ENCODE measurements around the gene AP3M1. TPM values are rescaled to one million over a fixed set of nuclear protein-coding genes. Genes with fewer than 3 reads are reported as not detected.
A peak's percentile ranks its signal among the peaks of the same experiment; 100 is the strongest.

The AP3M1 gene
- total and polyA plus RNA-seq, 12 donors: 6.6 to 33.2 (median 27.4) TPM

DNA sequence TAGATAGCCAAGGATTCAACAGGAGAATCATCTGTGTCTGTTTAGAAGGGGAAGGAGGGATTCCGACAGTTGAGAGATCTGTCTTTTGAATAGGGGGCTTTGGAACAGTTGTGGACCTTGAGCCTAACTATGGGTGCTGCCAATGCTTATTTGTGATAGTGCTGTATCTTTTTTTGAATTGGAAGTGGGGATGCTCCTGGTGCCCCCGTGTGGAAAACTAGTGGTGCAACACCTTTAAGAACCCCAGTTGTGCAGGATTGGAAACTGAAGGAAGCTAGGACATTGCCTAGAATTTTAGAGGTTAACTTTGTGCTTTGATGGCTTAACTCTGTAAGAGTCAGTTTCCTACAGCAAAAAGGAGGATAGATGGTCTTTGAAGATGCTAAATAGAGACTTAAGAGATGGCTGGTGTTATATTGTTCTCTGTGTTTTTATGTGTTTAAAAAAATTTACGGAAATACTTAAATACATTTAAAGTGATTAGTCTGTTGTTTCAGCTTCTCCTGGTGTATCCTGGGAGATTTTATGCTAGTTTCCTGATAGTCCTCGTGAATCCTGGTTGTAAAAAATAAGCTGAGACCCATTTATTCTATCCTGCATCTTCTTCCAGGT is 69.3 kb downstream of the AP3M1 start:
- Histone ChIP-seq H3K27me3 (no peaks in the 10 kb centered on the region), H3K4me1 (peaks cover 0 to 67% (median 38%) of the 10 kb centered on the region in 9 donors), H3K4me3 (no peak overlapping the region), H3K9me3 (no peaks in the 10 kb centered on the region), H3K36me3 (peaks cover 0 to 72% (median 12%) of the 10 kb centered on the region in 9 donors), H3K27ac (peak overlapping the region in 1 of 10 donors; percentile 54)
- peak; percentile 47 to 77 (median 70) for ATAC-seq
- peak in 1 of 2 donors; percentile 54 for DNase-seq
- TF ChIP-seq, protein P1, sequence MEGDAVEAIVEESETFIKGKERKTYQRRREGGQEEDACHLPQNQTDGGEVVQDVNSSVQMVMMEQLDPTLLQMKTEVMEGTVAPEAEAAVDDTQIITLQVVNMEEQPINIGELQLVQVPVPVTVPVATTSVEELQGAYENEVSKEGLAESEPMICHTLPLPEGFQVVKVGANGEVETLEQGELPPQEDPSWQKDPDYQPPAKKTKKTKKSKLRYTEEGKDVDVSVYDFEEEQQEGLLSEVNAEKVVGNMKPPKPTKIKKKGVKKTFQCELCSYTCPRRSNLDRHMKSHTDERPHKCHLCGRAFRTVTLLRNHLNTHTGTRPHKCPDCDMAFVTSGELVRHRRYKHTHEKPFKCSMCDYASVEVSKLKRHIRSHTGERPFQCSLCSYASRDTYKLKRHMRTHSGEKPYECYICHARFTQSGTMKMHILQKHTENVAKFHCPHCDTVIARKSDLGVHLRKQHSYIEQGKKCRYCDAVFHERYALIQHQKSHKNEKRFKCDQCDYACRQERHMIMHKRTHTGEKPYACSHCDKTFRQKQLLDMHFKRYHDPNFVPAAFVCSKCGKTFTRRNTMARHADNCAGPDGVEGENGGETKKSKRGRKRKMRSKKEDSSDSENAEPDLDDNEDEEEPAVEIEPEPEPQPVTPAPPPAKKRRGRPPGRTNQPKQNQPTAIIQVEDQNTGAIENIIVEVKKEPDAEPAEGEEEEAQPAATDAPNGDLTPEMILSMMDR (IDR thresholded peaks at IDR 0.05): peak; percentile 52 to 87 (median 76)
- intact Hi-C loops (cut with DNase I): loop anchor here in 9 of 10 donors (1.0 to 10.0 kb wide), 10 partner anchors 82 to 196 kb away; partner anchors contain the start of gene VCL (in 3 of the 9)
- WGBS, 2 donors: 45 to 47% methylated on average over 4 of the region's 4 CpGs

DNA sequence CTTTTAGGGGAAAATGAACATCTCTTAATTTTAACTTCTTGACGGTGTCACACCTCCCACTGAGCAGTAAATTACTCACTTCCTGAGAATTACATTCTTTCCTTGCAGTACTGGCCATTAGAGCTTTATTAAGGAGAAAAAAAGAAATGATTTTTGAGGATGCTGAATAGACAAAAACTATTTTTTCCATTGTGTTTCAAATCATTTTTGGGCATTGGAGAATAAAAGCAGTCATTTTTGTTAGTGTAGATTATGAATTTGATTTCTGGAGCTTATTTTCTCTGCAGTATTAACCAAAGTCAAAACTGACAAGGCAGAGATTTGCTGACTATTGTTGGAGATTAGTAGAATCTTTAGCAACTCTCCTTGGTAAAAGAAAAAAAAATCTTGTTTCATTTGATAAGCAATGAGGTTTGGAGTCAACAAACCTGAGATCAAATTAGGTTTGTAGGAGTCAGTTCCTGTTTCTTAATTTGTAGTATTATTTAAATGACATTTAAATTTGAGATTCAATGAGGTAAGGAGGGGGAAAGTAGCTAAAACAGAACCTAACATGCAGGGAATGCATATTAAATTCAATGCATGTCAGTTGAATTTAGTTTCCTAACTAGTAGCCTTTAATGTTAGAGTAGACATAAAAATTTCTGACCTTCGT is 70.6 kb downstream of the AP3M1 start:
- H3K27me3 ChIP-seq: no peaks in the 10 kb centered on the region
- H3K36me3 ChIP-seq: peaks cover 0 to 72% (median 12%) of the 10 kb centered on the region in 9 donors
- peak overlapping the region in 3 of 10 donors; percentile 5 to 54 (median 12) for H3K27ac ChIP-seq
- intact Hi-C loops (cut with DNase I): loop anchor here in 9 of 10 donors (2.0 to 10.0 kb wide), 9 partner anchors 75 to 195 kb away; partner anchors contain the start of gene VCL (in 3 of the 9)
- no peak for DNase-seq
- WGBS, 2 donors: 56 to 63% methylated on average over 2 of the region's 2 CpGs
- TF ChIP-seq, protein P1 (IDR thresholded peaks at IDR 0.05): no peak
- H3K4me1 ChIP-seq: peaks cover 0 to 66% (median 38%) of the 10 kb centered on the region in 9 donors
- H3K9me3 ChIP-seq: no peaks in the 10 kb centered on the region
- H3K4me3 ChIP-seq: no peak overlapping the region
- ATAC-seq: no peak

DNA sequence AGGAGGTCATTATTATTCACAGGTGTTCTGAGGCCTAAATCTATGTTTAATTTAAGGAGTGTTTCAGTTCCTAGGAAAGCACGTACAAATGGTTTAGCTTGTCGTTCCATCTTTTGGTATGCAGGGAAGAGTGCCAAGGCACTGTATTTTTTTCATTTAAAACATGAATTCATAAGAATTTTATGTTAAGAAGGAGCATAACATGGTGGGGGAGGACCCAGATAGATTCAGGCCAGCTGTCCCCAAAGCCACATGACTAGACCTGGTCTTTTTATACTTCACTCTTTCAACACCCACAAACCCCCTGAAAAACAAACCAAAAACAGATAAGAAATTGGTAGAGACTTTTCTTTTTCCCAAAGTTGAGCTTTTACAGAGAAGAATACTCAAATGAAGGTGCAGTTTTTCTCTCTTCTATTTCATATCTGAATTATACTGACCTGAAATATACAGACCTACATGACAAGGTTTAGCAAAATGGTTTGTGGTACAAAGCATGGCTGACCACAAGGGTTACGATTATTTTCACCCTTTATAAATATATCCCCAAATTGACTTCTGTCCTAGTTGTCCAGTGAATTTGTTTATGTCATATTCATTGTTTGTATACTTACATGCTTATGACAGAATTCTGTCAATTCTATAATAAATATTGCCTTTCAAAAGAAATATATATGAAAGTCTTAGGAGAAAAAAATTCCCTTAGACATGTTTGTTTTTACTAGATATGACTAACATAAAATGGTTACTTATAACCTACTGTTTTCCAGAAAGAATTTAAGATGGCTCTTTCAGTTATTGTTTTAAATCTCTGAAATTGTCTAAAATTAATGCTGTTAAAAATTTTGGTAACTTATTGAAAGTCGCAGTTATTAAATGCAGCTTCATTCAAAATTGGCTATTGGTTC is 71.3 kb downstream of the AP3M1 start:
- Histone ChIP-seq H3K4me1 (peaks cover 0 to 66% (median 38%) of the 10 kb centered on the region in 9 donors), H3K9me3 (no peaks in the 10 kb centered on the region), H3K27ac (peak overlapping the region in 3 of 10 donors; percentile 5 to 54 (median 12)), H3K4me3 (no peak overlapping the region), H3K36me3 (peaks cover 0 to 72% (median 13%) of the 10 kb centered on the region in 9 donors), H3K27me3 (no peaks in the 10 kb centered on the region)
- DNase-seq (no peak), ATAC-seq (no peak)
- intact Hi-C loops (cut with DNase I): loop anchor here in 3 of 10 donors (2.0 to 10.0 kb wide), 4 partner anchors 74 to 194 kb away; no protein-coding TSS in a partner anchor
- TF ChIP-seq, protein P1 (IDR thresholded peaks at IDR 0.05): no peak
- 69 to 70% methylated on average over 4 of the region's 4 CpGs for WGBS, 2 donors
